CD4-positive, alpha-beta T cell treated with Interleukin-2 at 100 ng/mL for 4 hours (primary cell): ENCODE data around the gene RREB1.

Experiments
- DNase-seq: peaks from one replicate; pipeline ENCODE4 v3.0.0-alpha.2; 2020; ENCODE audit warnings: low spot score

The RREB1 gene

GRCh38 chr6:7222197-7222596 is 114.4 kb downstream of the RREB1 start:
- DNase-seq: no peak

- no peak for DNase-seq
Measured at GRCh38 chr6:7224731-7225130, 117.0 kb downstream of the RREB1 start.

- DNase-seq: no peak
Measured at GRCh38 chr6:7228662-7229375, 121.1 kb downstream of the RREB1 start.

- no peak for DNase-seq
Measured at GRCh38 chr6:7229376-7230326, 121.9 kb downstream of the RREB1 start.

- DNase-seq: no peak
Measured at GRCh38 chr6:7230327-7230691, 122.5 kb downstream of the RREB1 start.

GRCh38 chr6:7230956-7231713 is 123.4 kb downstream of the RREB1 start:
- DNase-seq: no peak

- DNase-seq: no peak
Measured at GRCh38 chr6:7232351-7232750, 124.6 kb downstream of the RREB1 start.

GRCh38 chr6:7234547-7234946 is 126.8 kb downstream of the RREB1 start:
- no peak for DNase-seq

GRCh38 chr6:7235712-7236305 is 128.0 kb downstream of the RREB1 start:
- DNase-seq: no peak

GRCh38 chr6:7236306-7237209 is 128.8 kb downstream of the RREB1 start:
- DNase-seq: no peak

- no peak for DNase-seq
Measured at GRCh38 chr6:7237653-7238188, 130.0 kb downstream of the RREB1 start.

- no peak for DNase-seq
Measured at GRCh38 chr6:7238526-7238899, 130.8 kb downstream of the RREB1 start.

- peak; percentile 59 for DNase-seq
Measured at GRCh38 chr6:7238900-7239589, 131.3 kb downstream of the RREB1 start.

GRCh38 chr6:7239590-7239948 is 131.8 kb downstream of the RREB1 start:
- no peak for DNase-seq

GRCh38 chr6:7240351-7240750 is 132.6 kb downstream of the RREB1 start:
- DNase-seq: no peak

GRCh38 chr6:7241160-7241559 is 133.4 kb downstream of the RREB1 start:
- no peak for DNase-seq

- DNase-seq: no peak
Measured at GRCh38 chr6:7241709-7242645, 134.2 kb downstream of the RREB1 start.

- DNase-seq: no peak
Measured at GRCh38 chr6:7242835-7243178, 135.0 kb downstream of the RREB1 start.
